ENCODE data around the gene BMI1. TPM values are rescaled to one million over a fixed set of nuclear protein-coding genes. Genes with fewer than 3 reads are reported as not detected.

BMI1 gene
- 10 to 100 TPM; 34.8 to 51.1 (median 42.3) TPM for total RNA-seq (2021; fragmentation: NEBNext Ultra II Directional; extraction: Animal tissue kit (Norgen Biotek cat#: 25700))
- long read RNA-seq, transcript BMI1-201 (10 exons, 3,428 nt): major isoform, 7 of 21 reads
- long read RNA-seq, partial matches to known transcripts: 2 of 21 reads
- long read RNA-seq, other reads (novel, unspliced or antisense): 12 of 21 reads

DNA sequence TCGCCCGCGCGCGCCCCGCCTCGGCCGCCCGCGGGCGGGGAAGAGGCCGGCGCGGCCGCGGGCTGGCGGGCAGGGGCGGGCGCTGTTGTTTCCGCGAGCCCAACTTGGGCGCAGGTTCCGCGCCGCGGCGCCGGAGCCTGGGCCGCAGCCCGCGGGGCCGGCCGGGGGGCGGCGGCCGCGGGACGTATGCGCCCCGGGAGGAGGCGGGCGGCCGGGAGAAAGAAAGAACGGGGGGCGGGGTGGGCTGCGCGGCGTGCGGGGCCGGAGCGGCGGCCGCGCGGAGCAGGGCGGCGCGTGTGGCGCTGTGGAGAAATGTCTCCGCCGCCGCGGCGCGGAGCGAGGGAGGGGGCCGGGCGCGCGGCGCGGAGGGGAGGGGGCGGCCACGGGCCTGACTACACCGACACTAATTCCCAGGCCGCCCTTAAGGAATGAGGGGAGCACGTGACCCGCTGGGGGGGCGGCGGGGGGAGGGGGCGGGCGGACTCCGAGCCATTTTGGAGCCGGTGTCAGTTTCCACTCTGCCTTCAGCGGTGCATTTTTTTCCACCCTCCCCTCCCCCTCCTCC lies at the start of gene BMI1:
Gene BMI1, plus strand, starts transcription at position 509 of the 565 bp plus-strand sequence. CDS start 5,351 bp downstream, outside the sequence.
- Mint-ChIP-seq H3K36me3 (ENCODE audit: low read depth) (0 out of 2 replicates have a peak, but pooled peaks cover 4% of the 10 kb centered on the region), H3K27ac (peak within 1 kb of the TSS; percentile 83), H3K9me3 (no peaks in the 10 kb centered on the region), H3K4me1 (ENCODE audit: low read depth) (peaks cover 58% of the 10 kb centered on the region), H3K27me3 (ENCODE audit: insufficient read depth) (peaks cover 13% of the 10 kb centered on the region), H3K4me3 (peak within 1 kb of the TSS; percentile 92)
- peak; percentile 49 for DNase-seq
- TF ChIP-seq, protein P1, sequence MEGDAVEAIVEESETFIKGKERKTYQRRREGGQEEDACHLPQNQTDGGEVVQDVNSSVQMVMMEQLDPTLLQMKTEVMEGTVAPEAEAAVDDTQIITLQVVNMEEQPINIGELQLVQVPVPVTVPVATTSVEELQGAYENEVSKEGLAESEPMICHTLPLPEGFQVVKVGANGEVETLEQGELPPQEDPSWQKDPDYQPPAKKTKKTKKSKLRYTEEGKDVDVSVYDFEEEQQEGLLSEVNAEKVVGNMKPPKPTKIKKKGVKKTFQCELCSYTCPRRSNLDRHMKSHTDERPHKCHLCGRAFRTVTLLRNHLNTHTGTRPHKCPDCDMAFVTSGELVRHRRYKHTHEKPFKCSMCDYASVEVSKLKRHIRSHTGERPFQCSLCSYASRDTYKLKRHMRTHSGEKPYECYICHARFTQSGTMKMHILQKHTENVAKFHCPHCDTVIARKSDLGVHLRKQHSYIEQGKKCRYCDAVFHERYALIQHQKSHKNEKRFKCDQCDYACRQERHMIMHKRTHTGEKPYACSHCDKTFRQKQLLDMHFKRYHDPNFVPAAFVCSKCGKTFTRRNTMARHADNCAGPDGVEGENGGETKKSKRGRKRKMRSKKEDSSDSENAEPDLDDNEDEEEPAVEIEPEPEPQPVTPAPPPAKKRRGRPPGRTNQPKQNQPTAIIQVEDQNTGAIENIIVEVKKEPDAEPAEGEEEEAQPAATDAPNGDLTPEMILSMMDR (IDR thresholded peaks at IDR 0.05): no peak

DNA sequence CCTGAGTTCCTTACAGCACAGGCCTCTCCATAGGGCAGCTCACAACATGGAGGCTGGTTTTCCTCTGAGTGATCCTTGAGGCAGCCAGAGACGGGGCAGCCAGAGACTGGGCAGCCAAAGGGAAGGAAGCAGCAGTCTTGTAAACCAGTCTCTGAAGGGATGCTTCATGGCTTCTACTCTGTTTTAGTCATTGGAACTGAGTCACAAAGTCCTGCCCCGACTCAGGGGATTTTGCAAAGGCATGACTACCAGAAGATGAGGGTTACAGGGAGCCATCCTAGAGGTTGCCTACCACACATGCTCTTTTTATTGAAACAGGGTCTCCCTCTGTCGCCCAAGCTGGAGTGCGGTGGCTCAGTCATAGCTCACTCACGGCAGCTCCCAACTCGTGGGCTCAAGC lies 49.1 kb upstream of the BMI1 start:
- Mint-ChIP-seq H3K27me3 (ENCODE audit: insufficient read depth) (peaks cover 9% of the 10 kb centered on the region), H3K9me3 (no peaks in the 10 kb centered on the region), H3K4me3 (no peak overlapping the region), H3K4me1 (ENCODE audit: low read depth) (no peaks in the 10 kb centered on the region), H3K36me3 (ENCODE audit: low read depth) (no peaks in the 10 kb centered on the region), H3K27ac (no peak overlapping the region)
- DNase-seq: no peak
- TF ChIP-seq, protein P1 (IDR thresholded peaks at IDR 0.05): no peak

DNA sequence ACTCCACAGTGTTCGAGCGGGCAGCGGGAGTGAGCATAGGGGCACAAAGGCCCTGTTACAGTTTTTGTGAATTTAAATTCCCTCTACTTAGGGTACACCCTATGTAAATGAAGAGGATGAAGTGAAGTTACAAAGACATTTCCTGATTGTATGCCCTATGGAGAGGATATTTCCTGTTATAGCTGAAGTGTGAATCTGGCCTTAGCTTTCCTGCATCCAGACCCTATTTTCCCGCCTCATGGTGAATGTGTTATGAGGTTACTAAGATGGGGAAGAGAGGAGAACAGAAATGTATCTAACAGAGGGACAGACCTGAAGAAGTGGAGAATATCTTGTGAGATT lies 42.5 kb upstream of the BMI1 start:
- TF ChIP-seq, protein P1 (IDR thresholded peaks at IDR 0.05): no peak
- DNase-seq: no peak
- Mint-ChIP-seq H3K9me3 (no peaks in the 10 kb centered on the region), H3K36me3 (ENCODE audit: low read depth) (no peaks in the 10 kb centered on the region), H3K4me3 (no peak overlapping the region; the same call in 1 of the 2 replicates), H3K27me3 (ENCODE audit: insufficient read depth) (peaks cover 15% of the 10 kb centered on the region), H3K4me1 (ENCODE audit: low read depth) (peaks cover 5% of the 10 kb centered on the region), H3K27ac (no peak overlapping the region)

DNA sequence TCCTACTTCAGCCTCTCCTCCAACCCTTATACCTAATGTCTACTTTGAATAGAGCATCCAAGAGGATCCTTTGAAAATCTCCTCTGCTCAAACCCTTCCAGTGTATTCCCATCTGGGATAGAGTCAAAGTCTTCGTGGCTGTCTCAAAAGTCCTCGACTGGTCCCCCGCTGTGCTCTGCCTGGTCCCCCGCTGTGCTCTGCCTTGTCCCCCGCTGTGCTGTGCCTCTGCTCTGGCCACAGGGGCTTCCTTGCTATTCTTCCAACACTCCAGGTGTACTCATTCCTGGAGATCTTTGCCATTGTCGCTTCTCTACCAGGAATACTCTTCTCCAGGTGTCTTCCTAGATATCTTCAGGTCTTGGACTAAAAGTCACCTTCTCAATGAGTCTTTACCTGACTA lies 40.8 kb upstream of the BMI1 start:
- no peaks in the 10 kb centered on the region for H3K9me3 Mint-ChIP-seq
- H3K36me3 Mint-ChIP-seq (ENCODE audit: low read depth): no peaks in the 10 kb centered on the region
- H3K4me3 Mint-ChIP-seq: no peak overlapping the region
- TF ChIP-seq, protein P1 (IDR thresholded peaks at IDR 0.05): no peak
- peaks cover 5% of the 10 kb centered on the region for H3K4me1 Mint-ChIP-seq (ENCODE audit: low read depth)
- H3K27me3 Mint-ChIP-seq (ENCODE audit: insufficient read depth): peaks cover 15% of the 10 kb centered on the region
- no peak for DNase-seq
- H3K27ac Mint-ChIP-seq: no peak overlapping the region

DNA sequence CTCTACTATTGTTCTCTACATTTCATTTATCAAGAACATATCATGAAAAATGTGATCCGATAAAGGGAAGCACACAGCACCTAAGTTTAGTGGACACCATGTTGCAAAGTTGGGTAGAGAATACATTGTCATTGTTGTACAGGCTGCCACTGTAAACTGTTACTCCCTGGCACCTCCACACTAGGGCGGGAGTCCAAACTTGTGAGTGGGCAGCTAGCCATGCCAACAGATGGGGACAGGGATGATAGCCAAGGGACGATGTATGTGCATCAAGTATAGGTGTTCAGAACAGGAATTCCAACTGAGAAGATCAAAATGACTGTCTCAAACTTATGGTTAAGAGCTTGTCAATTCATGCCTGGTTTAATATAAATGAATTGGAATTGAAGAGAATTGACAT lies 35.8 kb upstream of the BMI1 start:
- Mint-ChIP-seq H3K4me3 (no peak overlapping the region), H3K27ac (no peak overlapping the region), H3K4me1 (ENCODE audit: low read depth) (no peaks in the 10 kb centered on the region), H3K36me3 (ENCODE audit: low read depth) (no peaks in the 10 kb centered on the region), H3K9me3 (no peaks in the 10 kb centered on the region), H3K27me3 (ENCODE audit: insufficient read depth) (no peaks in the 10 kb centered on the region; the same call in none of the 2 replicates)
- DNase-seq: no peak
- TF ChIP-seq, protein P1 (IDR thresholded peaks at IDR 0.05): no peak

Measured in HFFc6 (cell line).